ENCODE results near the gene MASP2.

The MASP2 gene

GRCh38 chr1:11071463-11072215 lies 24.6 kb upstream of the MASP2 start:
- H3K4me3 ChIP-seq (ENCODE audit: low read depth, low read length): no peak overlapping the region
- DNase-seq (ENCODE audit: low read depth): no peak
- TF ChIP-seq MAX (IDR thresholded peaks at IDR 0.05; ENCODE audit: low read depth, low read length) (no peak), POLR2A (IDR thresholded peaks at IDR 0.05; ENCODE audit: extremely low read depth, insufficient read length) (no peak), CTCF (IDR thresholded peaks at IDR 0.05; ENCODE audit: low read depth, low read length) (no peak), MYC (IDR thresholded peaks at IDR 0.05; ENCODE audit: low read depth, low read length) (no peak)

- TF ChIP-seq MAX (IDR thresholded peaks at IDR 0.05; ENCODE audit: low read depth, low read length) (no peak), POLR2A (IDR thresholded peaks at IDR 0.05; ENCODE audit: extremely low read depth, insufficient read length) (no peak), MYC (IDR thresholded peaks at IDR 0.05; ENCODE audit: low read depth, low read length) (no peak)
Observed at GRCh38 chr1:11070876-11071275, 23.8 kb upstream of the MASP2 start.

GRCh38 chr1:11068600-11069473 lies 21.8 kb upstream of the MASP2 start:
- TF ChIP-seq CTCF (IDR thresholded peaks at IDR 0.05; ENCODE audit: low read depth, low read length) (no peak), POLR2A (IDR thresholded peaks at IDR 0.05; ENCODE audit: extremely low read depth, insufficient read length) (no peak), MAX (IDR thresholded peaks at IDR 0.05; ENCODE audit: low read depth, low read length) (no peak), MYC (IDR thresholded peaks at IDR 0.05; ENCODE audit: low read depth, low read length) (no peak)
- DNase-seq (ENCODE audit: low read depth): no peak
- H3K4me3 ChIP-seq (ENCODE audit: low read depth, low read length): no peak overlapping the region

More at GRCh38 chr1:11070876-11071275, 23.8 kb upstream of the MASP2 start:
- H3K4me3 ChIP-seq (ENCODE audit: low read depth, low read length): no peak overlapping the region
- DNase-seq (ENCODE audit: low read depth): no peak

- no peak overlapping the region for H3K4me3 ChIP-seq (ENCODE audit: low read depth, low read length)
- TF ChIP-seq POLR2A (IDR thresholded peaks at IDR 0.05; ENCODE audit: extremely low read depth, insufficient read length): no peak
- TF ChIP-seq MYC (IDR thresholded peaks at IDR 0.05; ENCODE audit: low read depth, low read length): no peak
- no peak for DNase-seq (ENCODE audit: low read depth)
Observed at GRCh38 chr1:11067716-11068599, 20.9 kb upstream of the MASP2 start.

- no peak overlapping the region for H3K4me3 ChIP-seq (ENCODE audit: low read depth, low read length)
- TF ChIP-seq POLR2A (IDR thresholded peaks at IDR 0.05; ENCODE audit: extremely low read depth, insufficient read length) (no peak), MAX (IDR thresholded peaks at IDR 0.05; ENCODE audit: low read depth, low read length) (no peak), MYC (IDR thresholded peaks at IDR 0.05; ENCODE audit: low read depth, low read length) (no peak), CTCF (IDR thresholded peaks at IDR 0.05; ENCODE audit: low read depth, low read length) (no peak)
- no peak for DNase-seq (ENCODE audit: low read depth)
Observed at GRCh38 chr1:11065796-11066195, 18.8 kb upstream of the MASP2 start.

- DNase-seq (ENCODE audit: low read depth): no peak
- TF ChIP-seq CTCF (IDR thresholded peaks at IDR 0.05; ENCODE audit: low read depth, low read length): no peak
- no peak for TF ChIP-seq MAX (IDR thresholded peaks at IDR 0.05; ENCODE audit: low read depth, low read length)
- TF ChIP-seq POLR2A (IDR thresholded peaks at IDR 0.05; ENCODE audit: extremely low read depth, insufficient read length): no peak
- TF ChIP-seq MYC (IDR thresholded peaks at IDR 0.05; ENCODE audit: low read depth, low read length): no peak
- H3K4me3 ChIP-seq (ENCODE audit: low read depth, low read length): no peak overlapping the region
Observed at GRCh38 chr1:11064942-11065341, 17.9 kb upstream of the MASP2 start.
